ENCODE measurements around the gene PHYH.

The PHYH gene

GRCh38 chr10:13329565-13329964, 29.7 kb upstream of the PHYH start:
- TF ChIP-seq CTCF (IDR thresholded peaks at IDR 0.05; ENCODE audit: extremely low read depth, missing control alignments): no peak

GRCh38 chr10:13328613-13329012, 28.7 kb upstream of the PHYH start:
- TF ChIP-seq CTCF (IDR thresholded peaks at IDR 0.05; ENCODE audit: extremely low read depth, missing control alignments): no peak
- DNase-seq (ENCODE audit: low spot score): no peak

More at GRCh38 chr10:13329565-13329964, 29.7 kb upstream of the PHYH start:
- DNase-seq (ENCODE audit: low spot score): no peak

GRCh38 chr10:13328126-13328525, 28.3 kb upstream of the PHYH start:
- no peak for TF ChIP-seq CTCF (IDR thresholded peaks at IDR 0.05; ENCODE audit: extremely low read depth, missing control alignments)
- DNase-seq (ENCODE audit: low spot score): no peak

GRCh38 chr10:13327534-13327933, 27.7 kb upstream of the PHYH start:
- no peak for TF ChIP-seq CTCF (IDR thresholded peaks at IDR 0.05; ENCODE audit: extremely low read depth, missing control alignments)
- DNase-seq (ENCODE audit: low spot score): no peak

- TF ChIP-seq CTCF (IDR thresholded peaks at IDR 0.05; ENCODE audit: extremely low read depth, missing control alignments): no peak
- DNase-seq (ENCODE audit: low spot score): no peak
Measured at GRCh38 chr10:13322615-13323148, 22.8 kb upstream of the PHYH start.

GRCh38 chr10:13321576-13321975, 21.7 kb upstream of the PHYH start:
- no peak for DNase-seq (ENCODE audit: low spot score)
- TF ChIP-seq CTCF (IDR thresholded peaks at IDR 0.05; ENCODE audit: extremely low read depth, missing control alignments): no peak

GRCh38 chr10:13319166-13319565, 19.3 kb upstream of the PHYH start:
- no peak for TF ChIP-seq CTCF (IDR thresholded peaks at IDR 0.05; ENCODE audit: extremely low read depth, missing control alignments)
- DNase-seq (ENCODE audit: low spot score): no peak
